Anterior cingulate cortex (tissue), 58 donors: ENCODE results near the gene RMND1.
"Not testable (repeated sequence)": the region's sequence is repeated elsewhere in the genome, so short reads cannot be mapped to it uniquely, and the experiment has no call there.

Experiments used
- DNase-seq, 58 donors: peaks; one replicate each; lab custom pipeline; 2025; lab: John Stamatoyannopoulos, UW

Gene RMND1

DNA sequence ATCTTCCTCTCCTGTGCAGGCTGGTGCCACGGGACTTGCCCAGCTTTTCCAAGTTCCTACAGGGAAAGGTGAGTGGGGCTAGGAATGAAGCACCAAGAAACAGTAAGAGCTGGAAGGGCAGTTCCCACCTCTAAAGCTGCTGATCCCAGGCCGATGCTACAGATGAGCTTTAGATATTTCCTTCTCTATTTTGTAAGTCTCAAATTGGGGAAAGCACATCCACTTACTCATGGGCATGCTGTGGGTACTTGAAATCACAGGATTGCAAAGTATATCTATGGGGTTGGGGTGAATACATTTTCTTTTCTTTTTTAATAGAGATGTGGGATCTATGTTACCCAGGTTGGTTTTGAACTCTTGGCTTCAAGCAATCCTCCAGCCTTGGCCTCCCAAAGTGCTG is 63.7 kb downstream of the RMND1 start:
- no peak for DNase-seq

DNA sequence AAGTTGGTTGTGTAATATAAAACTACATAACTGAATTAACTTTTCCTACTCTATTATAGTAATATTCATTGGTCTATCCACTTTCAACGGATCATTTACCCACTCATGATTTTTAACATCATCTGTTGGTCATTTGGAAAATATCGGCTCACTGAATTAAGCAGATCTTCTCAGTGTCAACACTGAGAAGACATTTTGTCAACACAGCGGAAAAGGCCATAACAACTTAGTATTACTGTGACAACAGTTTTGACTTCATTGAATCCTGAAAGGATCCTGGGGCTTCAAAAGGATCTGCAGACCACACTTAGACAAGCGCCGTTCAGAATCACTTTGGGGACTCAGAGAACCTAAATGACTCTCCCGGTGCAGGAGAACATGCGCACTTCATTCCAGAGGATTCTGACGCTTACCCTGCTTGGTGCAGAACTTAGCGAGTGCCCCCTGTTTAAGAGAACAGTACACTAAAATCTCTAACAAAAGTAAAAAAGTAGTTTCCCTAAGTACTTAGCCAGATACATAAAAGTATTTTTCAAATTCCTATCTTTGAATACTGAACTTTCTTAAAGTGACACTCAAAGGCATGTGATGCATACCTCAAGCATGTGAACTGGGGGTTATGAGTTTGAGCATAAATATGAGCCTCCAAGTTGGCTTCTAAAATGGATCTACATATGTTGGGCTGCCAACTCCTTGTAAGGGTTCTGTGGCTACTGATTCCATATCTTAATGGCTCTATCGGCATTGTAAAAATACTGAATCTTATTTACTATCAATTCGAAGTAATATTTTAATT is 64.6 kb downstream of the RMND1 start:
- no peak for DNase-seq

DNA sequence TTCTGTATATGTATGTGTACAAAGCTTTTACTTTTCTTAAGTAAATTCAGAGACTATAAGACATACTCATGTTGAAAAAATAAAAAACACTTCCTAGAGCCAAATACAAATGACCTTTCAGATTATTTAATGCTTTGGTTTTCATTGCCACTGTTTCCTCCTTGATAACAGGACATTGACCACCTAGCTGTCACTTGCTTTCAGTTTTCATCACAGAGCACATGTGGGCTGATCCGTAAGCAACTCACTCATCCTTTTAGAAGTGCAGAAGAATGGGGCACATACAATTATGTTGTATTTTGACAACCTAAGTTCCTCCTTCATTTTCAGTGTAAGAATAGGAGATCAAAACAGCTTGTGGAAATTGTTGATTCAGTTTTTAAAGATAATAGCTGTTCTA is 66.7 kb downstream of the RMND1 start:
- no peak for DNase-seq

DNA sequence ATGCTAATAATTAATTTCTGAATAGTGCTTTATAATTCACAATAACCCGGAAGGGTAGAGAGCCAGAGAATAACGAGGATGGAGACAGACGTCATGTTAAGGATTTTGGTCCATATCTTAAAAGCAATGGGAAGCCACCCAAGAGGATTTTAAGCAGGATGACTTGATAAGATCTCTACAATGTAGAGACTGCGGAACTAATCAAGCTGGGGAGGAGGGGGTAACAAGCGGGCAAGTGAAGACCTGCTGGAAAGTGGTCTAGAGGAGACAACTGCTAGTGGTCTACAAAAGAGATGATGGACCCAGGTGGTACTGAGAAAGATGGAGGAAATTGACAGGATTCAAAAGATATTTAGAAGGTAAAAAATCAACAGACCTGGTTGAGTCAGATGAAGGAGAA is 67.8 kb downstream of the RMND1 start:
- no peak for DNase-seq

DNA sequence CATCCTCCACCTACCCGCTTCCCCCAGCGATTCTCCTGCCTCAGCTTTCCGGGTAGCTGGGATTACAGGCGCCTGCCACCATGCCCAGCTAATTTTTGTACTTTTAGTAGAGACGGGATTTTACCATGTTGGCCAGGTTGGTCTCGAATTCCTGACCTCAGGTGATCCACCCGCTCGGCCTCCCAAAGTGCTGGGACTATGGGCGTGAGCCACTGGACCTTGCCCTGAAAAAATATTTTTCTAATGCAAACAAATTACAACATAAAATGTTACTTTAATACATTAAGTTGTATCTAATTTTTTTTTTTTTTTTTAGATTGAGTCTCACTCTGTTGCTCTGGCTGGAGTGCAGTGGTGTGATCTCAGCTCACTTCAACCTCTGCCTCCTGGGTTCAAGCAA is 69.3 kb downstream of the RMND1 start:
- not testable (repeated sequence) for DNase-seq

DNA sequence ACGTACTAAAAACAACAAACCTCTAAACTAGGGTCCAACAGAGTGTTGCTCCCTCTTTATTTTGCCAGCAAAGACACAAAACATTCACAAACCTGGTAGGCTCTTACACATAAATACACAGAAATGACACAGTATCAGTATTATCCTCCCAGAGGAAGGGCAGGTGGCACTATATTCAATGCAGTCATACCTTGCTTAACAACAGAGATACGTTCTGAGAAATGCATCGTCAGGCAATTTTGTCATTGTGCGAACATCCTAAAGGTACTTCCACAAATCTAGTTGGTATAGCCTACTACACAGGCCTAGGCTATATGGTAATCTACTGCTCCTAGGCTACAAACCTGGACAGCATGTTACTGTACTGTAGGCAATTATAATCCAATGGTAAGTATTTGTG is 70.2 kb downstream of the RMND1 start:
- DNase-seq = no peak

DNA sequence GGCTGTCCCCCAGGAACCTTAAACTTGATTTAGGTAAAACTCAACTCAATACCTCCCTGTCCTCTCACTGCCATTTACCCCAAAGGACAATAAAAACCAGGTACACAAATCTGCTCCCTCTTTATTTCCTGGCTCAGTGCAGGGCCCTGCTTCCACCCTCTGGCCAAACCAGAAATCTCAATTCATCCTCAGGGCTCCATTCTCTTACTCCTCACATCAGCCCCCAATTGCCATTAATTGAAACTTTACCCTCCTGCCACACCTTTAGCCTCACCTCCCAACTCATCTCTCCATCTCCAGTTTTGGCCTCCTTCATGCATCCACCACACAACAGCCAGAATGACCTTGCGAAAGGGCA is 71.1 kb downstream of the RMND1 start:
- DNase-seq = no peak

DNA sequence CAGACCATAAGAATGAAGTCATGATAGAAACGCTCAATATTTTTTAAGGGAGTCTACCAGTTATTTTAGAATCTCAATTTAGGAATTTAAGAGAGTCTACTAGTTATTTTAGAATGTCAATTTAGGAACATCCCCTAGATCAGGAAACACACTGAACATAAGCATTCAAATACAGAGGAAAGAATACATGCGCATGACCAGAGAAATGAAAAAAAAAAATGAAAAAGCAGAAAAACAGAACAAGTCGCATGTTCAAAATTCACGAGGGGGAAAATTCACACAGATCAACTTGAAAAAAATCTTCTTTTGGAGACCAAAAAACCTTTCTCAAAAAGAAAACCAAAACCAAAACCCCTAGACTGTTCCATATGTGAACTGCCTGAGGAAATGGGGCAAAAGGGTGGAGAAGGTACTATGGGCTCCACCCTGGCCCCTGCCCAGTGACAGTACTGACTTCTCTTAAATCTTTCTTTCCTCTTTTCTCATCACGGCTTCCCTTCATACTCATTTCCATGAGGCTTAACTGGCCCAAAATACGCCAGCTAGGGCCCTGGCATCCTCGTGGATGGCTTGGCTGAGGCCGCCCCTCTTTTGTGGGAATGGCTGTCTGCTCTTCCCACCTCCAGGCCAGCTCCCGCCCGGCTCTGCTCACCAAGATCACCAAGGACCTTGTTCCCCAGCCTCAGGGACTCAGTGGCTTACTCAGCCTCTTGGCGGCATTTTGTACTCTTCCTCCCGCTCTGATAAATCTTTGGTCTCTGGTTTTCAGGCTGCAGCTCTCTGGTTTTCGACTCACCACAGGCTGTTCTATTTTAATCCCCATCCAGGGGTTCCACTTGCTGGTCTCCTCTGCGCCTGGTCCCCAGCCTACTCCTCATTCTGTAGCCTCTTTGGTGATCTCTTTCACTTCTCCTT is 71.7 kb downstream of the RMND1 start:
- DNase-seq = peak in 9 of 58 donors; percentile 4 to 18 (median 8)

DNA sequence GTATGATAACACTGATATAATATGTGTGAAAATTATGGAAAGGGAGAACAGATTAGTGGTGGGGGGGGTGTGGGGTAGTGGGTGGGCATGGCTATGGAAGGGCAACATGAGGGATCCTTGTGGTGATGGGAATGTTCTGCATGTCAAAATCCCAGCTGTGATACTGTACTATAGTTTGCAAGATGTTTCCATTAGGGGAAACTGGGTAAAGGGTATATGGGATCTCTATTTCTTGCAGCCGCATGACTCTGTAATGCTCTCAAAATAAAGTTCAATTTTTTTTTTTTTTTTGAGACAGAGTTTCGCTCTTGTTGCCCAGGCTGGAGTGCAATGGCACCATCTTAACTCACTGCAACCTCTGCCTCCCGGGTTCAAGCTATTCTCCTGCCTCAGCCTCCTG is 74.8 kb downstream of the RMND1 start:
- DNase-seq = no peak

DNA sequence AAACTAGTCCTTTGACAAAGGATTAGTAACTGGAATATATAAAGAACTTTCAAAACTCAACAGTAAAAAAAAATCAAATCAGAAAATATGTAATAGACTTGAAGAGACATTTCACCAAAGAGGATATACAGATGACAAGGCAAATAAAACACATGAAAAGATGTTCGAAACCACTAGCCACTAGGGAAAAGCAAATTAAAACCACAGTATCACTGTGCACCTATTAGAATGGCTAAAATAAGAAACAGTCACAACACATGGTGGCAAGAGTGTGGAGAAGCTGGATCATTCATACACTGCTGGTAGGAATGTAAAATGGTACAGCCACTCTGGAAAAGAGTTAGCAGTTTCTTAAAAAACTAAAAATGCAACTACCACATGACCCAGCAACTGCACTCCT is 75.5 kb downstream of the RMND1 start:
- no peak for DNase-seq

DNA sequence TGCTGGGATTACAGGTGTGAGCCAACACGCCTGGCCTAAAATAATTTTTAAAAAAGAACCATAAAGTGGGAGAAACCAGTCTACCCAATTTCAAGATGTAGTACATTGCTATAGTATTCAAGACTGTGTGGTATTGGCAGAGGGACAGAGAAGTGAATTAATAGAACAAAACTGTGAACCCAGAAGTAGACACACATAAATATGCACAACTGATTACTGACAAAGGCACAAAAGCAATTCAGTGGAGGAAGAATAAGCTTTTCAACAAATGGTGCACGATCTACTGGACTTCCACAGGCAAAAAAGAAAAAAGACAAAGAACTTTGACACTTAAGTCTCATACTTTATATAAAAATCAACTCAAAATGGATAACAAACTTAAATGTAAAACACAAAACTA is 76.1 kb downstream of the RMND1 start:
- no peak for DNase-seq

DNA sequence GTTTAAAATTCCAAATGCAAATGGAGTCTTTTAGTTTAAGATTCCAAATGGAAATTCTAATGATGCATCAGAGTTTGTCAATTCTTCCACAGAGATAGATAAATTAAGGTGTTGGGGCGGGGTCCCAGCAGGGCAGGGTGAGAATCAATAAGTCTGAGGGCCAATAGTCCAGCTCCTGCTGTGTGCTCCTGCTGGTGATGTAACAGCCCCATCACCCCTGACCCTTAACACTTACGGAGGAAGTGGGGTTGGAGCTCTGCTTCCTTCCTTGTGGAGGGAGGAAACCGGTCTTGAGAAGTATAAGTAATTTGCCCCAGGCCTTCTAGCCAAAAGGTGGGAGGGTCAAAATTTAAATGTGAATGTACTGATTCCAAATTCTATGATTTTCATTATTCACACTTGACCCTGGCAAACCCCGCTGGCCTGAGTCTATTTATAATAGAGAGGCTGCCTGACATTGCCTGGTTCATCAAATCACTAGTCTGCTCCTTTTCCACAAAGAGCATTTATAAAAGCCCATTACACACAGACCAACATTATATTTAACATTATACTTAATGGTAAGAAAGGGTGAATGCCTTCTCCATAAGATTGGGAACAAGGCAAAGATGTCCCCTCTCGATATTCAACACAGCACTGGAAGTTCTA is 77.8 kb downstream of the RMND1 start:
- no peak for DNase-seq

DNA sequence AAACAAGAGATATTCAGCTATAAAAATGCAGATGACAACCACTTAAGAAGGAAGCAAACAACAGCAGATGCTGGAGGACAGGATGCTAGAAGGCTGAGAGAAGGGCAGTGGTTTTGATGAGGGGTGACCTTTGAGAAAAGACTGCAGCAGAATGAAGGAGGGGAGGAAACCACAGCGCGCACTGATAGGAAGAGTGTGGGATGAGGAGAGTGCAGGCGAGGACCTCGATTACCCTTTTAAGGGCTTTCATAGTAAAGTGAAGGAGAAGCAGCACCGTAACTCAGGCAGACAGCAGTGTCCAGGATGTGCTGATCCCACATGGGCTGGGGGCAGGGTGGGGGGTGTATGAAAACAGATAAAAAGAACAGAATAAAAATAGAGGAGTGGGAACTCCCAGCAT is 79.8 kb downstream of the RMND1 start:
- DNase-seq = no peak

DNA sequence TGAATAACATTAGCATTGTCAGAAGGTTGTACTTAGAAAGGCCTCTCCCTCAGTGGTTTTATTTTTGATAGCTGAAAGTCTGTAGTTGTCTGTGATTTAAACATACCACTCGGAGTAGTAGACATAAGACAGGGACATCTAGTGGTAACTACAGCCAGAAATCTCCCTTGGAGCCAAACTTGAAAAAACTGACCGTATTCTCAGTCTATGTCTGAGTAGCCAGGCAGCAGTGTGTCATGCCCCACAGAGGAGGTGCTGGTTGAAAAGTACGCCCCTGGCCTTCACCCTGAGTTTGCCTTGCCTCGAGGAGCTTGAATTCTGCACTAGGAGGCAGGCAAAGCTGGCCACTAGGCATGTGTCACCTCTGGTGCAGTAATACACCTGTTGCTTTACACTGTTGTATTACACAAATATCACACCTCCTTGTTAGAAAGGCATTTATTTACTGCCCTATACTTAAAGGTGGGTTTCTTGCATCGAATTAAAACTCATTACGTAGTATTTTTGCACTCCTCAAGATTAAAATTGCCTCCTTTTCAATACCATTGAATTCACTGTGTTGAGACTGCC is 81.3 kb downstream of the RMND1 start:
- DNase-seq = no peak

DNA sequence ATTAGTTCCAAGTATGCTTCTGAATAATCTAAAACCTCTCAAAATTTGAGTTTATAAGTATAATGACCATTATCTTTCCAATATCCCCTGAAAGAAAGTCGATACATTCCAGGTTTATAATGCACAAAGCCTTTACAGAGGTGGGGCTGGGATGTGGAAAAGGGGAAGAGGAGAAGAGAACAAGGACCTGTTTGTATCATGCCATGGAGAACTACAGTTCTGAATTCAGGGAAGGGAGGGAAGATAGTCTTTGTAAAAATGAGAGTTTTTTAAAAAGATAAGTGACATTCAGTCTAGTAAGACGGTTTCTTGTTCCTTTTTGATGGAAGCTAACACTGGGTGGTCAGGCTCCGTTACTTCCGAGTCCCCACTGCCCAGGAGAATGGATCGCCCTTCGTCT is 86.7 kb downstream of the RMND1 start:
- no peak for DNase-seq

DNA sequence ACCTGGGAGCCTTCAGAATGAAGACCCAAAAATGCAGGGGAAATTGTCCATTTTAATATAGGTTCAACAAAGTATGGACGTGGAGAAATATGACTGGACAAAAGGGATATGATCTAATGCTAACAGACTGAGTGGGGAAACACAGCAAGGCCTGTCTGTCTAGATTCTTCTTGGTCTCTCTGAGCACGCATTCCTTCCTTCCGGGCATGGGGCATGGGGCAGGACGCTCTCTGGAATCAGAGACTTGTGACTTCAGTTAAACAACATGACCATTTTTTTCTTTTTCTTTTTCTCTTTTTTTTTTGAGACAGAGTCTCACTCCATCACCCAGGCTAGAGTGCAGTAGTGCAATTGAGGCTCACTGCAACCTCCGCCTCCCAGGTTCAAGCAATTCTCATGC is 92.4 kb downstream of the RMND1 start:
- DNase-seq = no peak

DNA sequence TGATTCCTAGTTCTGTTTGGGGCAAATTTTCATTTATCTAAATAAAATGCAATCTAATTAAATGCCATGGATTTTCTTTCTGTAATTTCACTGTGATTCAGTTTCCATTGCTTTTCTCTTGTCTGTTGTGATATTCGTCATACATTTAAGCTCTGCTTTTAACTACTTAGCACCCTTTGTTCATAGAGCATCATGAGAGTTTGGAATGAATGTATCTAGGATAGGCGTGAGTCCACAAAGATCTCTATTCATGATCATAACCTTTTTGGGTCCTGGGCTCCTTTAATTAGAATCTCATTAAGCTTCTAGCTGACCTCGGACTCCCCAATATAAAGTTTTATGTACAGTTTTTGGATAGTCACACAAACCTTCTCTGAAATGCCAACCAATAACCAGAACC is 93.5 kb downstream of the RMND1 start:
- DNase-seq = no peak

DNA sequence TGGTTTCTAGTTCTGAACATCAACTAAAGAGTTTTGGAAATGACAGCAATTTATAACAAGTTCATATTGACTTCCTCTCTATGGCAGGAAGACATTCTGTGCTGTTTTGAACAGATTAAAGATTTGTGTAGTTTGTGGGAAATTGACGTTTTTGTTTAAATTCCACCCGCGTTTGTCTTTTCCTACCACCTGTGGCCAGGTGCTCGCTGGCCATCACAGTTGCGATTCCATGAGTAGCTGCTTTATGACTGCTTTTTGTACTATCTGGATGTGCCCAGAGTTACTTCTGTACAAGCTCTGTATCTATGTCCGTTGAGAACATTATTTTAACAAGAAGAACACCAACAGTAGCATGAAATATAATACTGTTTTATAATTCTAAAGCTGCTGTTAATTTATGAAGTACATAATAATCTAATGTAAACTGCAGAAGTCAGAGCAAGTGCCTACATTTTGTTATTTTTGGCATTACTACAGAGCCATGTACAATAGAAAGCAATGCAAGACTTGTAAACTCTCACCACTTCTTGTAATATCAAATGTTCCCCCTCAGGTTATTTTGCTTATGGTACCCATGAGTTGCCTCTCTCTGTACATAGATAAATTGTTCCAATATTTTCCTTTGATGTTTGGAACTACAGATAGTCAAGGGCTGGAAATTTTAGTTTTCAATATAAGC is 94.0 kb downstream of the RMND1 start:
- DNase-seq = no peak

DNA sequence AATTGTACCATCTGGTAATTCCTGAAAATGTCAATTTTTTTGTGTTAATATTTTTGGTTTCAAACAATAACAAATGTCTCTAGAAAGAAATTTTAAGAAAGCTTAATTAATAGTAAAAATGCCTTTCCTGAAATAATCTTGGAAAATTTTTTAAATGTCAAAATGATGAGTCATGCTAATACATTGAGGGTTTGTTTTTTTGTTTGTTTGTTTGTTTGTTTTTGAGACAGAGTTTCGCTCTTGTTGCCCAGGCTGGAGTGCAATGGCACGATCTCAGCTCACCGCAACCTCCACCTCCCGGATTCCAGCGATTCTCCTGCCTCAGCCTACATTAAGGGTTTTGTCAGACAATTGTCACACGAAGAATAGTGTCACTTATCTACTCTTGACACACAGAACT is 94.9 kb downstream of the RMND1 start:
- not testable (repeated sequence) for DNase-seq
